ENCODE measurements around the gene SLC4A8.

SLC4A8 gene

DNA sequence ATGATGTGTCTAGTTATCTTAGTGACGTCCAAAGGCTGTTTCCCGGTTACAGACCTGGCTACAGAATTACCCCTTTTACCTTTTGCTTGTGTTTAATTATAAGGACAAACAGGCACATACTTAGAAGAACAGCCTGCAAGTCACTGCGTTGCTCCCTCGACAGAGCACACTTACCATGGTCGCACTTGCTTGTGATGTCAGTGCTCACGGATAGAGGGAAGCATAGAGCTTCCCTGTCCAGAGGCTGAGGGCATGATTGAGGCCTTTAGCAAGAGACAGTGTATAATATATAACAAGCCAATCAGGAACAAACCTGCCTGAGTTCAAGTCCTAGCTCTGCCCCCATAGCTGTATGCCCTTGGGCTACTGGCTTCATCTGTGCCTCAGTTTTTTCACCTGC is 93.2 kb downstream of the SLC4A8 start:
- H3K4me3 Mint-ChIP-seq = no peak overlapping the region
- H3K36me3 Mint-ChIP-seq = no peaks in the 10 kb centered on the region

GRCh38 chr12:51519755-51520154 is 95.1 kb downstream of the SLC4A8 start:
- no peak overlapping the region for H3K4me3 Mint-ChIP-seq
- no peaks in the 10 kb centered on the region for H3K27me3 Mint-ChIP-seq
- H3K9me3 Mint-ChIP-seq = no peaks in the 10 kb centered on the region
- H3K27ac Mint-ChIP-seq = no peak overlapping the region
- H3K4me1 Mint-ChIP-seq = no peaks in the 10 kb centered on the region
- H3K36me3 Mint-ChIP-seq = no peaks in the 10 kb centered on the region

More for the DNA sequence above, 93.2 kb downstream of the SLC4A8 start:
- H3K27ac Mint-ChIP-seq = no peak overlapping the region
- no peaks in the 10 kb centered on the region for H3K9me3 Mint-ChIP-seq
- H3K27me3 Mint-ChIP-seq = no peaks in the 10 kb centered on the region
- no peaks in the 10 kb centered on the region for H3K4me1 Mint-ChIP-seq

DNA sequence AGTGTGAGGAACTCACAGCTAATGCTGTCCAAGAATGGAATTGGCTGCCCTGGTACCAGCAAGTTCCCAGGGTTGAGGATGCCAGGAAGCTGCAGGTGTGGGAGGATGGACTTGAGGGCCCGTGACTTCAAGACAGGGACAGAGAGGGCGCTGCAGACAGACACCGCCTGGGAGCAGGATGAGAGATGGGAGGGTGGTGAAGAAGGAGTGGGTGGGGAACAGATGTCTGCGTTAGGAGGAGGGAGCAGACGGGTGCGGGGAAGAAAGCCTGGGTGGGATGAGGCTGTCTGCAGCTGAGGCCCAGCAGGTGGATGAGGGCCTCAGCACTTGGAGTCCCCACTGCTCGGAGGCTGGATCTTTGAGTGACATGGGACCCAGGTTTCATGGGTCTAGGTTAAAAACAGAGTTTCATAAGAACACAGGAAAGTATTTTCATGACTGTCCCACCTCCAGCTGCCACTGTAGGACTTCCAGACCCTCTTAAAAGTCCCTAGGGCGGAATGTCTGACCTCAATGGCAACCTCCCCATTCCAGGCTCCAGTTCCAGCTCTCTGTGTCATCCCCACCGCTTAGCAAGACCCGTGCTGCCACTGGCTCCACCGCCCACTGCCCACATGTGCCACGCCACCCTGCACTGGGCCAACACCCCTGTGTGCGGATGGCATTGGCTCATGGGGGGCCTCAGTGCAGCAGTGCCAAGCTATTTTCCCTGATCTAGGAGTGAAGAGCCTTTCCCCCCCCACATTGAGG is 96.1 kb downstream of the SLC4A8 start:
- Mint-ChIP-seq H3K4me3 (no peak overlapping the region), H3K27me3 (no peaks in the 10 kb centered on the region), H3K36me3 (no peaks in the 10 kb centered on the region), H3K4me1 (no peaks in the 10 kb centered on the region), H3K27ac (no peak overlapping the region), H3K9me3 (no peaks in the 10 kb centered on the region)

- H3K4me3 Mint-ChIP-seq = no peak overlapping the region
- H3K9me3 Mint-ChIP-seq = no peaks in the 10 kb centered on the region
- H3K4me1 Mint-ChIP-seq = no peaks in the 10 kb centered on the region
- no peaks in the 10 kb centered on the region for H3K27me3 Mint-ChIP-seq
- H3K27ac Mint-ChIP-seq = no peak overlapping the region
- H3K36me3 Mint-ChIP-seq = no peaks in the 10 kb centered on the region
Measured at GRCh38 chr12:51521554-51522276, 97.1 kb downstream of the SLC4A8 start.

DNA sequence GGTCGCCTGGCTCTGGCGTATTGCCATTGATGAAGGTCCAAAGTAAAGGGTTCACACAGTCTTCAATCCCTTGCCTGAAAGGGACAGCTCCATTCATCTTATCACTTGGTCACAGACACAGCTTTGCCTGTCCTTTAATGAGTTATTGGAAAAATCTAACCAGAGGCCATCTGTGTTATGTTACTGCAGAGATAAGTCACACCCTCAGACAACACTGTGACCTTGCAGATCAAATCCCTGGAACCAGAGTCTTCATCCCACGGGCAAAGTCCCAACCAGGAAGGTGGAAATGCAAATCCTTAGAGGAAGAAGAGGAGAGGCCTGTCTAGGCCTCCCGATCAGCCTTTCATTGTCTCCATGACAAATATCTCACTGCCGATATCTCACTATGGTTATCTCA is 98.1 kb downstream of the SLC4A8 start:
- Mint-ChIP-seq H3K4me1 (no peaks in the 10 kb centered on the region), H3K36me3 (no peaks in the 10 kb centered on the region), H3K27ac (no peak overlapping the region), H3K9me3 (no peaks in the 10 kb centered on the region), H3K4me3 (no peak overlapping the region), H3K27me3 (no peaks in the 10 kb centered on the region)

DNA sequence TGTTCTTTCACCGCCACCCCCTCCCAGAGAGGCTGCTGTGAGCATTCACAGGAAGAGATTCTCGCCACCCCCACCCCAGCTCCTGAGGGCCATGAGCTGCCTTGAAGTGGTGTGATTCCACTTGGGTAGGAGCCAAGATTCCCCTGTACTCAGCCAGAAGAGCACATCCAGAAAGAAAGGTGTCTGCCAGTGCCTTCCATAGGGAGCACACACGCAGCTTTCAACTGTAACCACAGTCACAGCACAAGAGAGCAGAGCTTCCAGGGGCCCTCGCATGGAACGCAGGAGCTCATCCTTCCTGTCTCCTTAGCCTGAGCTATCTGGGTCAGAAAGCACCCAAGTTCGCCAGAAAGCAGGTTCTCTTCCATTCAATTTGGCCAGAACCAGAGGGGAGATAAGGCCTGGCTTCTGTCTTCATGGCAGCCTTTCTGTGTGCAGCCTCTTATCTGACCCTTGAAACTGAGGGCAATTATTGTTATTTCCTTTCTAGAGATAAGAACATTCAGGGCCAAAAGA is 99.8 kb downstream of the SLC4A8 start:
- Mint-ChIP-seq H3K9me3 (no peaks in the 10 kb centered on the region), H3K27me3 (no peaks in the 10 kb centered on the region), H3K27ac (no peak overlapping the region), H3K36me3 (no peaks in the 10 kb centered on the region), H3K4me1 (no peaks in the 10 kb centered on the region), H3K4me3 (no peak overlapping the region)

- Mint-ChIP-seq H3K27ac (no peak overlapping the region), H3K4me1 (no peaks in the 10 kb centered on the region), H3K9me3 (no peaks in the 10 kb centered on the region), H3K4me3 (no peak overlapping the region), H3K27me3 (no peaks in the 10 kb centered on the region), H3K36me3 (no peaks in the 10 kb centered on the region)
Measured at GRCh38 chr12:51525518-51525917, 100.9 kb downstream of the SLC4A8 start.

DNA sequence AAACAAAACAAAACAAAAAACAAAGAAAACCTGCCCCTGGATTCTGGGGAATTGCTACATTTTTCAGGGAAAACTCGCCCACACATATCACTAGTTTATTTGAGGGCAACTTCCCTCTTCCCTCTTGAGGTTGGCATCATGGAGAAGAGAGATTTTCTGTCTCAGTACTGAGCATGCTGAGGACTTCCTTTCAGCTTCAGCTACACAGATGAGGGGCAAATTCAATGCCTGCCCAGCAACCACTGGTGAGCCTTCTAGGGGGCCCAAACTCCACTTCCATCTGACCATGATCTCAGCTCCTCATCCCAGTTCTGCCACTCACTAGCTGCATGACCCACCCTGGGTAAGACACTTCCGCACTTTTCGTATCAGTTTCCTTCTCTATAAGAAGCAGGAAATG is 103.3 kb downstream of the SLC4A8 start:
- no peaks in the 10 kb centered on the region for H3K36me3 Mint-ChIP-seq
- H3K9me3 Mint-ChIP-seq = no peaks in the 10 kb centered on the region
- H3K4me1 Mint-ChIP-seq = peaks cover 8% of the 10 kb centered on the region
- H3K27me3 Mint-ChIP-seq = no peaks in the 10 kb centered on the region
- H3K27ac Mint-ChIP-seq = no peak overlapping the region
- no peak overlapping the region for H3K4me3 Mint-ChIP-seq

- no peak overlapping the region for H3K4me3 Mint-ChIP-seq
- H3K36me3 Mint-ChIP-seq = no peaks in the 10 kb centered on the region
- no peak overlapping the region for H3K27ac Mint-ChIP-seq
- H3K4me1 Mint-ChIP-seq = peaks cover 8% of the 10 kb centered on the region
- H3K27me3 Mint-ChIP-seq = no peaks in the 10 kb centered on the region
- no peaks in the 10 kb centered on the region for H3K9me3 Mint-ChIP-seq
Measured at GRCh38 chr12:51528852-51529650, 104.4 kb downstream of the SLC4A8 start.

DNA sequence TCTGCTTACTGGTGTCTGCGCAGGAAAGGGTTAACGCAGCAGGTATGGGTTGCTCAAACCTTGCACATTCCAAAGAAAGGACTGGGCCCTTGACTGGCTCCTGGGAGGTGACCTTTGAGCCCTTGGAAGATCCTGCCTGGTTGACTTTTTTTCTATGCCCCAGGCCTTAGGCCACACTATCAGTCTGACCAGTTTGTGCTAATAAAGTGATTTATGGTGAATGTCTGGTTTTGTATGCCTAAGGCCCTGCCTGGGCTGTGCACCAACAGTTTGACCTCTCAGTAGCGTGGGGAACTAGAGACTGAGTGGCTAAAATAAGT is 105.0 kb downstream of the SLC4A8 start:
- Mint-ChIP-seq H3K36me3 (no peaks in the 10 kb centered on the region), H3K9me3 (no peaks in the 10 kb centered on the region), H3K27ac (no peak overlapping the region), H3K4me1 (peaks cover 8% of the 10 kb centered on the region), H3K4me3 (no peak overlapping the region), H3K27me3 (peaks cover 2% of the 10 kb centered on the region)

- no peaks in the 10 kb centered on the region for H3K9me3 Mint-ChIP-seq
- no peak overlapping the region for H3K27ac Mint-ChIP-seq
- H3K4me1 Mint-ChIP-seq = peaks cover 8% of the 10 kb centered on the region
- H3K4me3 Mint-ChIP-seq = no peak overlapping the region
- peaks cover 2% of the 10 kb centered on the region for H3K27me3 Mint-ChIP-seq
- no peaks in the 10 kb centered on the region for H3K36me3 Mint-ChIP-seq
Measured at GRCh38 chr12:51530208-51530607, 105.6 kb downstream of the SLC4A8 start.

DNA sequence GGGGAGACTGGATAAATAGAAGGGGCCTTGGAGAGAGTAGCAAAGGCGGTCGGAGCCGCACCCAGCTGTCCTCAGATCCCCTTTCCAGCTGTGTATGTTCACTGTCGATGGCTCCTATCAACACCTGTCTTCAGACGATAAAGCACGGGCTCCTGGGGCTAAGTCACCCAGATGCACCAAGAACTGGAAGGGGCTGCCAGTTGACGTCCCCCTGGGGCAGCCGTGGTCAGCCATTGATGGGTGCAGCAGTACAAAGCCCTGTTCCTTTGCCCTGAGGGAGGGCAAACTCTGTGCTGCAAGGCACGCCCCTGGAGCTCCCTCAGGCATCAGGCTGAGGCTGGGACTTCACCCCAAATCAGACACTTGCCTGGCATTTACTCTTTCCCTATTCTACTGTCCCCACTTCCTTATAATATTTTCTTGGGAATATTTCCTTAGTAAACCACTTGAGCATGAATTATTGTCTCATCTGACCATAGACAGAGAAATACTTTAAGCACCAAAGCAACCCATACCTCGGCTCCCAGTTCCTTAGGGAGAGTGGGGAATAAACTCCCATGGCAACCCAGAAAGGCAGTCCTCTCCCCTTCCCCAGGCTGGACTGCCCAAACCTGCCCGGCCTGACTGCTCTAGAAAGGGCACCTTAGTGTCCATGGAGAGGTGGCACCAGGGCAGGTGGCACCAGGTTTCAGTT is 106.8 kb downstream of the SLC4A8 start:
- Mint-ChIP-seq H3K27ac (no peak overlapping the region), H3K4me3 (no peak overlapping the region), H3K36me3 (no peaks in the 10 kb centered on the region), H3K9me3 (no peaks in the 10 kb centered on the region), H3K27me3 (peaks cover 4% of the 10 kb centered on the region), H3K4me1 (peaks cover 8% of the 10 kb centered on the region)

GRCh38 chr12:51531978-51532497 is 107.4 kb downstream of the SLC4A8 start:
- Mint-ChIP-seq H3K9me3 (no peaks in the 10 kb centered on the region), H3K4me3 (no peak overlapping the region), H3K27me3 (peaks cover 4% of the 10 kb centered on the region), H3K36me3 (no peaks in the 10 kb centered on the region), H3K27ac (no peak overlapping the region), H3K4me1 (peaks cover 8% of the 10 kb centered on the region)

DNA sequence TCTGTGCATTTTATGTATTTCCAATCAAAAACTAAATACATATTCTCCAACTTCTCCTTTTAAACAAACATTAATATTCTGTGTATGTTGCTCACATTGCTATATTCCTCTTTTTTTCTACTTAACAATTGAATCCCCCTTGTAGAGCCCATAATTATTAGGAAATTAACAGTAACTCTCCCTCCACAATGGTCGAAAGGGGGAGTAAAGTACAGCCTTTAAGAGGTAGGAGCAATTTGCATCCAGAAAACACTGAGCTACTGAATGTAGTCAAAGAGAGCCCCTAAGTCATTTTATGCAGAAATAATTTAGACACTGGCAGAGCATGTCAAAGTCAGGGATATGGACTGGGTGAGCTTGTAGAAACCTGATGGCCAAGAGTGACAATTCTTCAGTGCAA is 109.2 kb downstream of the SLC4A8 start:
- peaks cover 8% of the 10 kb centered on the region for H3K4me1 Mint-ChIP-seq
- H3K36me3 Mint-ChIP-seq = no peaks in the 10 kb centered on the region
- no peaks in the 10 kb centered on the region for H3K9me3 Mint-ChIP-seq
- peaks cover 5% of the 10 kb centered on the region for H3K27me3 Mint-ChIP-seq
- no peak overlapping the region for H3K27ac Mint-ChIP-seq
- H3K4me3 Mint-ChIP-seq = no peak overlapping the region

All from activated naive CD4-positive, alpha-beta T cell treated with anti-CD3 and anti-CD28 coated beads, Interleukin-2, amount 50 U/mL, for 24 hours (primary cell).